A673 (cell line): ENCODE measurements around the gene ZFPM1.

Experiments used
- CTCF ChIP-seq: fragments of 300-800, 200-600 bp; sonication (generic); conservative IDR thresholded peaks from 2 replicates; pipeline ENCODE4 v1.5.1; 2017; ENCODE audit warnings: low read depth, mild to moderate bottlenecking, antibody characterized with exemption, low read length, moderate library complexity, mixed read lengths
- EZH2 ChIP-seq: fragments of 200-600 bp; sonication (generic); IDR thresholded peaks from 2 replicates; pipeline ENCODE4 v1.6.1; 2017; ENCODE audit warnings: borderline replicate concordance, low read depth, mild to moderate bottlenecking, mixed read lengths, antibody characterized with exemption, low read length; ENCODE audit not compliant: poor library complexity, severe bottlenecking

- TF ChIP-seq CTCF (no peak), EZH2 (no peak)
These were observed 86.7 kb downstream of the ZFPM1 start for GRCh38 chr16:88539652-88540345.
